Keratinocyte (primary cell): ENCODE measurements around the gene MGLL. TPM values are rescaled to one million over a fixed set of nuclear protein-coding genes. Genes with fewer than 3 reads are reported as not detected.

ENCODE experiments used
- DNase-seq: peaks from one replicate; pipeline ENCODE4 v3.0.0-alpha.2; 2011; ENCODE audit warnings: low read depth, missing footprints, low spot score
- FAIRE-seq: peaks from 2 replicates; lab custom pipeline; 2011; peaks lifted over from hg19 to GRCh38; lab: Jason Lieb, UNC
- H2AFZ ChIP-seq: 2 replicates; pipeline ENCODE4 v1.6.0; 2012; ENCODE audit warnings: low read length, control low read depth, inconsistent platforms; ENCODE audit not compliant: control insufficient read depth
- H3K27ac ChIP-seq: 2 replicates; pipeline ENCODE4 v1.5.1; 2011; ENCODE audit warnings: low read length; ENCODE audit not compliant: control insufficient read depth, insufficient read depth
- H3K27me3 ChIP-seq: 3 replicates; pipeline ENCODE4 v1.6.0; 2011; ENCODE audit warnings: low read length; ENCODE audit not compliant: control insufficient read depth, insufficient read depth; ENCODE audit errors: extremely low read depth
- H3K36me3 ChIP-seq, 2 experiments: 2 replicates in 1 of 2; 3 replicates in 1 of 2; pipeline ENCODE4 v1.5.1; 2011; ENCODE audit warnings: low read length in 2 of 2, mild to moderate bottlenecking in 1 of 2; ENCODE audit not compliant: control insufficient read depth in 2 of 2, insufficient read depth in 2 of 2; ENCODE audit errors: extremely low read depth in 1 of 2
- H3K4me1 ChIP-seq: 3 replicates; pipeline ENCODE4 v1.5.1; 2011; ENCODE audit warnings: low read length; ENCODE audit not compliant: control insufficient read depth, insufficient read depth; ENCODE audit errors: extremely low read depth
- H3K4me2 ChIP-seq: 3 replicates; pipeline ENCODE4 v1.6.0; 2011; ENCODE audit warnings: low read depth, low read length; ENCODE audit not compliant: control insufficient read depth, insufficient read depth; ENCODE audit errors: extremely low read depth
- H3K4me3 ChIP-seq, 3 experiments: fragments of 200-600 bp in 1 of 3; sonication (generic) in 1 of 3; 2 replicates in 2 of 3; 3 replicates in 1 of 3; pipeline ENCODE4 v1.5.1; 2011 to 2016; ENCODE audit warnings: low read length in 3 of 3, mild to moderate bottlenecking in 3 of 3, control low read depth in 2 of 3, inconsistent platforms in 1 of 3, low read depth in 1 of 3, mixed read lengths in 1 of 3, mixed run types in 1 of 3, moderate library complexity in 1 of 3; ENCODE audit not compliant: control insufficient read depth in 2 of 3, insufficient read depth in 2 of 3; ENCODE audit errors: extremely low read depth in 1 of 3
- H3K79me2 ChIP-seq: 2 replicates; pipeline ENCODE4 v1.6.0; 2012; ENCODE audit warnings: low read length; ENCODE audit not compliant: control insufficient read depth, insufficient read depth
- H3K9ac ChIP-seq: 3 replicates; pipeline ENCODE4 v1.6.0; 2011; ENCODE audit warnings: low read length; ENCODE audit not compliant: control insufficient read depth, insufficient read depth; ENCODE audit errors: extremely low read depth
- H3K9me1 ChIP-seq: 3 replicates; pipeline ENCODE4 v1.6.0; 2011; ENCODE audit warnings: low read length; ENCODE audit not compliant: control insufficient read depth, insufficient read depth; ENCODE audit errors: extremely low read depth
- H3K9me3 ChIP-seq: 2 replicates; pipeline ENCODE4 v1.5.1; 2012; ENCODE audit warnings: low read depth, low read length; ENCODE audit not compliant: control insufficient read depth
- H4K20me1 ChIP-seq: 3 replicates; pipeline ENCODE4 v1.6.0; 2011; ENCODE audit warnings: low read length; ENCODE audit not compliant: control insufficient read depth, insufficient read depth; ENCODE audit errors: extremely low read depth
- EZH2 ChIP-seq: IDR thresholded peaks from one replicate; pipeline ENCODE4 v1.6.1; 2012; ENCODE audit warnings: inconsistent platforms, mild to moderate bottlenecking, low read length, moderate library complexity
- dilution Hi-C: fragments of 300-500 bp; cut with MboI; formaldehyde crosslinking; loops from one replicate; pipeline ENCODE4 v1.7.0; 2020; ENCODE audit warnings: low sequenced_read_pairs; ENCODE audit not compliant: extremely low pct_ligation_motif_present
- polyA plus RNA-seq, 5 experiments: library from polyadenylated mRNA; depleted of rRNA in 3 of 5; stranded (reverse) in 3 of 5; stranded (forward) in 1 of 5; unstranded in 1 of 5; fragments of >200 nt; gene quantifications; 1 replicate in 1 of 5; 2 replicates in 3 of 5; 3 replicates in 1 of 5; pipeline versions ENCODE4 v1.2.1 to v1.2.3, GENCODE V29; 2011 to 2012; ENCODE audit warnings: missing spikeins in 2 of 5, low read depth in 1 of 5, low replicate concordance in 1 of 5
- TF ChIP-seq, protein P1 (sequence below), 3 experiments: IDR thresholded peaks in 1 of 3; conservative IDR thresholded peaks in 1 of 3; optimal IDR thresholded peaks in 1 of 3; 2 replicates in 2 of 3; 3 replicates in 1 of 3; pipeline versions ENCODE3 to v1.5.1; 2011; ENCODE audit warnings: low read length in 3 of 3, mild to moderate bottlenecking in 3 of 3, moderate library complexity in 2 of 3, control low read depth in 1 of 3, inconsistent platforms in 1 of 3; ENCODE audit not compliant: insufficient read depth in 2 of 3; ENCODE audit errors: extremely low read depth in 1 of 3

Gene MGLL
- polyA plus RNA-seq, 1 donor (not counting 4 experiments of a cell fraction or from before 2014, with no cell fraction given), result 17.8 TPM

DNA sequence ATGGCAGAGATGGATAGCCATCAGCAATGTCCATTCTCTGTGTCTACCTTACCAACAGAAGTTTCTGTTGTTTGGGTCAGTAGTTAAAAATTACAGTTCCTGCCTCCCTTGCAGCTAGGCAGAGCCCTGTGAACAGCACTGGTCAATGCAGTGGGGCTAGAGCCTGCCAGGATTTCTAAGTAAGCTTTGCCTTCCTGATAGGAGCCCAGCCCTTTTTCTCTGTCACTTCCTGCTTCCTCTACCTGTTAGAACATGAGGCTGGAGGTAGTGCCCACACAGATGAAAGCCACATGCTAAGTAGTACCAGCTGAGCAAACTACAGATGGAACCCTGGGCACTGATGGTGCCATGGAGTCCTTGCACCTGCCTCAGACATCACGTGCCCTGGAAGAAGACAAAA lies 45.0 kb downstream of the MGLL start:
- Histone ChIP-seq H3K4me3 (no peak overlapping the region), H3K9ac (no peak overlapping the region), H3K9me3 (peaks cover 10% of the 10 kb centered on the region), H3K27me3 (no peaks in the 10 kb centered on the region), H4K20me1 (no peaks in the 10 kb centered on the region), H3K79me2 (peaks cover 3% of the 10 kb centered on the region), H3K36me3 (peaks cover 0 to 6% of the 10 kb centered on the region in 2 experiments), H2AFZ (no peak overlapping the region), H3K9me1 (no peaks in the 10 kb centered on the region), H3K27ac (no peak overlapping the region), H3K4me2 (no peak overlapping the region), H3K4me1 (peaks cover 12% of the 10 kb centered on the region)
- no peak for TF ChIP-seq EZH2
- TF ChIP-seq, protein P1, sequence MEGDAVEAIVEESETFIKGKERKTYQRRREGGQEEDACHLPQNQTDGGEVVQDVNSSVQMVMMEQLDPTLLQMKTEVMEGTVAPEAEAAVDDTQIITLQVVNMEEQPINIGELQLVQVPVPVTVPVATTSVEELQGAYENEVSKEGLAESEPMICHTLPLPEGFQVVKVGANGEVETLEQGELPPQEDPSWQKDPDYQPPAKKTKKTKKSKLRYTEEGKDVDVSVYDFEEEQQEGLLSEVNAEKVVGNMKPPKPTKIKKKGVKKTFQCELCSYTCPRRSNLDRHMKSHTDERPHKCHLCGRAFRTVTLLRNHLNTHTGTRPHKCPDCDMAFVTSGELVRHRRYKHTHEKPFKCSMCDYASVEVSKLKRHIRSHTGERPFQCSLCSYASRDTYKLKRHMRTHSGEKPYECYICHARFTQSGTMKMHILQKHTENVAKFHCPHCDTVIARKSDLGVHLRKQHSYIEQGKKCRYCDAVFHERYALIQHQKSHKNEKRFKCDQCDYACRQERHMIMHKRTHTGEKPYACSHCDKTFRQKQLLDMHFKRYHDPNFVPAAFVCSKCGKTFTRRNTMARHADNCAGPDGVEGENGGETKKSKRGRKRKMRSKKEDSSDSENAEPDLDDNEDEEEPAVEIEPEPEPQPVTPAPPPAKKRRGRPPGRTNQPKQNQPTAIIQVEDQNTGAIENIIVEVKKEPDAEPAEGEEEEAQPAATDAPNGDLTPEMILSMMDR (optimal IDR thresholded peaks at IDR 0.05 in 1 of 3, IDR thresholded peaks at IDR 0.05 in 1 of 3, conservative IDR thresholded peaks at IDR 0.05 in 1 of 3; ENCODE audit: extremely low read depth in 1 of 3, insufficient read depth in 2 of 3, low read length in 3 of 3), result no peak
- DNase-seq, result no peak
- dilution Hi-C loops, result no loop called here
- no peak for FAIRE-seq

DNA sequence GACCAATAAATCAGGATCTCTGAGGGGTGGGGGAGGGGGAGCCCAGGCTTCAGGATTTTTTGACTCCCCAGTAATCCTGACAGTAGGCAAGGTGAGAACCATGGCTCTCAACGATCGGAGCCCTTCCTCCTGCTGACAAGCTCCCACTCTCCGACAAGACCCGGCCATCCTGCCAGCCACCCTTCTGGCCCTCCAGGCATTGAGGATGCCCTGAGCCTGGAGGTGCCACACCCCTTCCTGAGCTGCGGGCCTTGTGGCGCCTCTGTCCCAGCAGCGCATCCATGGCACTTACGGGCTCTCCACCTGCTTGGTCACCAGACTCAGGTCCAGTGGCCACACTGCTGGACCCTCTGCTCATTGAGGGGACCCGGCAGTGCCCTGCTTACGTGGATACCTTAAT lies 46.0 kb downstream of the MGLL start:
- Histone ChIP-seq H3K79me2 (peaks cover 3% of the 10 kb centered on the region), H3K36me3 (peaks cover 0 to 6% of the 10 kb centered on the region in 2 experiments), H3K9me1 (no peaks in the 10 kb centered on the region), H3K4me1 (peaks cover 12% of the 10 kb centered on the region), H2AFZ (no peak overlapping the region), H4K20me1 (no peaks in the 10 kb centered on the region), H3K9me3 (peaks cover 10% of the 10 kb centered on the region), H3K9ac (no peak overlapping the region), H3K4me2 (no peak overlapping the region), H3K27ac (no peak overlapping the region), H3K27me3 (no peaks in the 10 kb centered on the region), H3K4me3 (no peak overlapping the region)
- no peak for DNase-seq
- no peak for FAIRE-seq
- dilution Hi-C loops, result no loop called here
- TF ChIP-seq, protein P1 (optimal IDR thresholded peaks at IDR 0.05 in 1 of 3, IDR thresholded peaks at IDR 0.05 in 1 of 3, conservative IDR thresholded peaks at IDR 0.05 in 1 of 3; ENCODE audit: extremely low read depth in 1 of 3, insufficient read depth in 2 of 3, low read length in 3 of 3), result no peak
- no peak for TF ChIP-seq EZH2
